ENCODE measurements around the gene MAP3K13.

The MAP3K13 gene

GRCh38 chr3:185330238-185330637 lies 32.7 kb upstream of the MAP3K13 start:
- TF ChIP-seq CTCF (IDR thresholded peaks at IDR 0.05; ENCODE audit: low read length) (no peak), EZH2 (IDR thresholded peaks at IDR 0.05; ENCODE audit: borderline replicate concordance, low read length) (no peak)
- Histone ChIP-seq H3K27ac (ENCODE audit: low read depth, low read length, poor library complexity, severe bottlenecking) (no peak overlapping the region), H3K9me2 (ENCODE audit: low read depth, low read length) (no peaks in the 10 kb centered on the region), H2AFZ (ENCODE audit: low read length) (no peak overlapping the region), H3K36me3 (ENCODE audit: insufficient read depth, low read length) (no peaks in the 10 kb centered on the region), H4K20me1 (ENCODE audit: insufficient read depth, low read length) (no peaks in the 10 kb centered on the region), H3K79me2 (ENCODE audit: insufficient read depth, low read length) (no peaks in the 10 kb centered on the region), H3K27me3 (ENCODE audit: insufficient read depth, low read length) (no peaks in the 10 kb centered on the region), H3K4me3 (ENCODE audit: low read depth, low read length, poor library complexity, severe bottlenecking) (no peak overlapping the region), H3K4me1 (ENCODE audit: insufficient read depth, low read length, severe bottlenecking) (no peaks in the 10 kb centered on the region), H3K9ac (ENCODE audit: low read length) (no peak overlapping the region), H3F3A (ENCODE audit: insufficient read depth, low read length) (no peaks in the 10 kb centered on the region), H3K9me3 (ENCODE audit: low read length) (no peaks in the 10 kb centered on the region), H3K4me2 (ENCODE audit: low read length) (no peak overlapping the region)

- H4K20me1 ChIP-seq (ENCODE audit: insufficient read depth, low read length), result no peaks in the 10 kb centered on the region
- no peaks in the 10 kb centered on the region for H3K9me3 ChIP-seq (ENCODE audit: low read length)
- H3K79me2 ChIP-seq (ENCODE audit: insufficient read depth, low read length), result no peaks in the 10 kb centered on the region
- H3K4me2 ChIP-seq (ENCODE audit: low read length), result no peak overlapping the region
- no peak overlapping the region for H3K4me3 ChIP-seq (ENCODE audit: low read depth, low read length, poor library complexity, severe bottlenecking)
- no peaks in the 10 kb centered on the region for H3F3A ChIP-seq (ENCODE audit: insufficient read depth, low read length)
- no peaks in the 10 kb centered on the region for H3K4me1 ChIP-seq (ENCODE audit: insufficient read depth, low read length, severe bottlenecking)
- H3K27ac ChIP-seq (ENCODE audit: low read depth, low read length, poor library complexity, severe bottlenecking), result no peak overlapping the region
- no peaks in the 10 kb centered on the region for H3K9me2 ChIP-seq (ENCODE audit: low read depth, low read length)
- H2AFZ ChIP-seq (ENCODE audit: low read length), result no peak overlapping the region
- H3K36me3 ChIP-seq (ENCODE audit: insufficient read depth, low read length), result no peaks in the 10 kb centered on the region
- TF ChIP-seq CTCF (IDR thresholded peaks at IDR 0.05; ENCODE audit: low read length) (no peak), EZH2 (IDR thresholded peaks at IDR 0.05; ENCODE audit: borderline replicate concordance, low read length) (no peak)
- H3K9ac ChIP-seq (ENCODE audit: low read length), result no peak overlapping the region
- H3K27me3 ChIP-seq (ENCODE audit: insufficient read depth, low read length), result no peaks in the 10 kb centered on the region
These were observed 32.3 kb upstream of the MAP3K13 start for GRCh38 chr3:185330644-185331043.

- H3K4me2 ChIP-seq (ENCODE audit: low read length), result no peak overlapping the region
These were observed 30.8 kb upstream of the MAP3K13 start for GRCh38 chr3:185332026-185332735.

More at GRCh38 chr3:185332026-185332735, 30.8 kb upstream of the MAP3K13 start:
- no peaks in the 10 kb centered on the region for H3K9me3 ChIP-seq (ENCODE audit: low read length)
- no peak overlapping the region for H2AFZ ChIP-seq (ENCODE audit: low read length)
- H3K9me2 ChIP-seq (ENCODE audit: low read depth, low read length), result no peaks in the 10 kb centered on the region
- H3K79me2 ChIP-seq (ENCODE audit: insufficient read depth, low read length), result no peaks in the 10 kb centered on the region
- no peaks in the 10 kb centered on the region for H3K27me3 ChIP-seq (ENCODE audit: insufficient read depth, low read length)
- no peak overlapping the region for H3K27ac ChIP-seq (ENCODE audit: low read depth, low read length, poor library complexity, severe bottlenecking)
- H3F3A ChIP-seq (ENCODE audit: insufficient read depth, low read length), result no peaks in the 10 kb centered on the region
- TF ChIP-seq EZH2 (IDR thresholded peaks at IDR 0.05; ENCODE audit: borderline replicate concordance, low read length) (no peak), CTCF (IDR thresholded peaks at IDR 0.05; ENCODE audit: low read length) (no peak)
- no peak overlapping the region for H3K9ac ChIP-seq (ENCODE audit: low read length)
- H3K4me1 ChIP-seq (ENCODE audit: insufficient read depth, low read length, severe bottlenecking), result no peaks in the 10 kb centered on the region
- H3K36me3 ChIP-seq (ENCODE audit: insufficient read depth, low read length), result no peaks in the 10 kb centered on the region
- H4K20me1 ChIP-seq (ENCODE audit: insufficient read depth, low read length), result no peaks in the 10 kb centered on the region
- no peak overlapping the region for H3K4me3 ChIP-seq (ENCODE audit: low read depth, low read length, poor library complexity, severe bottlenecking)
